Skeletal muscle tissue (tissue), 4 donors: ENCODE measurements around the gene DHRS2. TPM values are rescaled to one million over a fixed set of nuclear protein-coding genes. Genes with fewer than 3 reads are reported as not detected.

Experiments used
- H3K27ac ChIP-seq: one replicate; pipeline ENCODE4 v1.7.0; 2013; ENCODE audit warnings: mild to moderate bottlenecking, low read depth, low read length, inconsistent platforms
- H3K27me3 ChIP-seq, 3 donors: one replicate each; pipeline ENCODE4 v1.7.0; 2013; ENCODE audit warnings: low read length in 3 of 3; ENCODE audit not compliant: control insufficient read depth in 3 of 3, insufficient read depth in 3 of 3
- H3K36me3 ChIP-seq, 3 donors: one replicate each; pipeline ENCODE4 v1.7.0; 2013; ENCODE audit warnings: low read length in 3 of 3; ENCODE audit not compliant: control insufficient read depth in 3 of 3, insufficient read depth in 3 of 3
- H3K4me1 ChIP-seq, 3 donors: one replicate each; pipeline ENCODE4 v1.7.0; 2013; ENCODE audit warnings: low read length in 3 of 3, mild to moderate bottlenecking in 3 of 3; ENCODE audit not compliant: control insufficient read depth in 3 of 3, insufficient read depth in 3 of 3
- H3K4me3 ChIP-seq, 3 donors: one replicate each; pipeline ENCODE4 v1.7.0; 2013; ENCODE audit warnings: low read length in 3 of 3
- H3K9ac ChIP-seq, 3 donors: one replicate each; pipeline ENCODE4 v1.7.0; 2013; ENCODE audit warnings: low read length in 3 of 3, mild to moderate bottlenecking in 3 of 3, moderate library complexity in 2 of 3, low read depth in 1 of 3
- H3K9me3 ChIP-seq, 3 donors: one replicate each; pipeline ENCODE4 v1.7.0; 2013; ENCODE audit warnings: low read length in 3 of 3; ENCODE audit not compliant: control insufficient read depth in 3 of 3
- total RNA-seq: library from RNA; depleted of rRNA; stranded (reverse); fragments of >200 nt; gene quantifications from one replicate; pipeline ENCODE4 v1.2.3, GENCODE V29; 2014
- donor health status: Osteomylitis.

Gene DHRS2
- total RNA-seq, 1 donor from 2014 or later: not detected

DNA sequence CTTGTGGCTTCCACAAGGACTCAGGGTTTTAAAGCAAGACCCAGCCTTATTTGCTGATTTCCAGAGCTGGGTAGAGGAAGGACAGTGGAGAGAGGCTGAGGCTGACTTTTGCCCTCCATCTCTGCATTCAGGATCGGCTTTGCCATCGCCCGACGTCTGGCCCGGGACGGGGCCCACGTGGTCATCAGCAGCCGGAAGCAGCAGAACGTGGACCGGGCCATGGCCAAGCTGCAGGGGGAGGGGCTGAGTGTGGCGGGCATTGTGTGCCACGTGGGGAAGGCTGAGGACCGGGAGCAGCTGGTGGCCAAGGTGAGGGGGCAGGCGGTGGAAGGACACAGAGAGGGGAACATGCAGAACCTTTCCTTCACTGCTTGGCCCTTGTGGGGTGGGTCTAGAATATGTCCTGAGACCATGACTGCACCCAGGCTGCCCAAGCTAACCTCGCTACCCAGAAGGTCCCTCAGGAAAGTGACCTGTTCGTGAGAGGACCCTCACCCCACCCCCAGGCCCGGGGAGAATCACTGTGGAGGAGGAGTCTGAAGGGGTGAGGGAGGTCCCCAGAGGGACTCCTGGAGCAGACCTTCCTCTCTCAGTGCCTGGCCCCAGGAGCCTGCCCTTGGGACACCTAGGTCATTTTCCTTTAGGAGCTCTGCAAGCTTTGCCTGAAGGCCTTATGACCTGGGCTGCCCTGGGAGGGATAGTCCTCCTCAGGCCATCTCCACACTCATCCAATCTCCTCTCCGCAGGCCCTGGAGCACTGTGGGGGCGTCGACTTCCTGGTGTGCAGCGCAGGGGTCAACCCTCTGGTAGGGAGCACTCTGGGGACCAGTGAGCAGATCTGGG lies 3.1 kb downstream of the DHRS2 start:
- Histone ChIP-seq H3K27me3 (peaks cover 0 to 3% (median 0%) of the 10 kb centered on the region in 3 donors), H3K4me3 (no peak overlapping the region), H3K9ac (no peak overlapping the region), H3K4me1 (peaks cover 4 to 10% (median 6%) of the 10 kb centered on the region in 3 donors), H3K9me3 (no peaks in the 10 kb centered on the region), H3K27ac (no peak overlapping the region), H3K36me3 (no peaks in the 10 kb centered on the region)

- Histone ChIP-seq H3K27ac (no peak overlapping the region), H3K9ac (no peak overlapping the region), H3K36me3 (no peaks in the 10 kb centered on the region), H3K4me3 (no peak overlapping the region), H3K27me3 (peaks cover 0 to 6% (median 3%) of the 10 kb centered on the region in 3 donors), H3K4me1 (peaks cover 4 to 10% (median 6%) of the 10 kb centered on the region in 3 donors), H3K9me3 (no peaks in the 10 kb centered on the region)
Observed at GRCh38 chr14:23639891-23640523, 3.8 kb downstream of the DHRS2 start.

DNA sequence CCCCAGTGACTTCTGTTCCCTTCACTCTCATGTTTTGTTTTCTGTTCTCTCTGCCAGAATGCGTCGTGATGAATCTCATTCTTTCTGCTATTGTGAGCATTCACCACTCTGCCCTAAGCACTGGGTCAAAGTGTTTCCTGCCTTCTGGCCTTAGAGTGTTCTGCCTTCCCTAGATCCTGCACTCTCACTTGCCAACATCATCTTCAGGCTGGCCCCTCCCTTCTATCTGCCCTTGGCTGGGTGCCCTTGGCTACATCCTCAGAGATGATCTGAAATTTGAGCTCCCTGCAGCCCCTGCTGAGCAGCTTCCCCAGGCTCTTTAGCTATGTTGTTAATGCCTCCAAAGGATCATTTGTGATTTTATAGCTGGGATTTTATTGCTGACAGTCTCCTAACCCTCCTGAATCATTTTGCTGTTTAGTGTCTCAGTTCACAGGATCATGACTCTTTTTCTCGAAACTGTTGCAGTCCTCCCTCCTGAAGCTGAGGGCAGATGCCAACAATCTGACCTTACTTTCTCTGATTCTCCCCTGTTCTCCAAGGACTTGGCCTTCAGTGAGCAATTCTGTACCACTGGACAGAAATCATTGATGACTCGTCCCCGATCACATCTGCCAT lies 4.5 kb downstream of the DHRS2 start:
- H3K36me3 ChIP-seq: no peaks in the 10 kb centered on the region
- no peak overlapping the region for H3K9ac ChIP-seq
- peaks cover 4 to 10% (median 6%) of the 10 kb centered on the region in 3 donors for H3K4me1 ChIP-seq
- peaks cover 0 to 6% (median 3%) of the 10 kb centered on the region in 3 donors for H3K27me3 ChIP-seq
- no peak overlapping the region for H3K27ac ChIP-seq
- no peak overlapping the region for H3K4me3 ChIP-seq
- no peaks in the 10 kb centered on the region for H3K9me3 ChIP-seq

DNA sequence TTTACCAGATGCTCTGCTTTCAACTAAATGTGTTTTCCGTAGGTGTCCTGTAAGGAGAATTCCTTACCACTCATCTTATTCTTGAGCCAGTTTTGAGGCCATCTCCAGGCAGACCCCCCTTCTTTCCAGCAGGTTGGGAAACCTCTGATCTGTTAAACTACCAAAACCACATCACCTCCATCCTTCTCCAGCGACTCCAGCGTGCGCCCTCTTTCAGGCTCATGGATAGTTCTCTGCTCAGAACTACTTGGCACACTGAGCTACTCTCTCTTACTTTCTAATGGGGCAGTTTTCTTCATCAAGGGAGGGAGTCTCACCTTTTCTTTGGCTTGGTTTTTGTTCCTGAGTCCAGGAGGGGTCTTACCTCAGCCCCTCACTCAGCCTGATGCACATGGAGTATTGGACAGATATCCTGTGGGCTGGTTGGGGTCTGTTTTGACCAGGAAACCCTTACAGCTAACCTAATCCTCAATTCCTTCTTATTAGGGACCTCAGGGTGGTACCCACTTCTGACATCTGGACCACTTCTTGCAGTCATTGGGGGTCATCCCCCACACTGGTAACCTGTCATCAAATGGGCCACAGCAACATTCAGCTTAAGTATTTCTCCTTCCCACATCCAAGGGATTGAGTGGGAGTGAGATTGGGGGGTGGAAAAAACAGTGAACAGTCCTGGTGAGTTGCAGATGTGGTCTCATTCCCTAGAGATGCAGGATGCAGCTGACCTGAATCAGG lies 5.2 kb downstream of the DHRS2 start:
- H3K9me3 ChIP-seq: no peaks in the 10 kb centered on the region
- no peak overlapping the region for H3K27ac ChIP-seq

DNA sequence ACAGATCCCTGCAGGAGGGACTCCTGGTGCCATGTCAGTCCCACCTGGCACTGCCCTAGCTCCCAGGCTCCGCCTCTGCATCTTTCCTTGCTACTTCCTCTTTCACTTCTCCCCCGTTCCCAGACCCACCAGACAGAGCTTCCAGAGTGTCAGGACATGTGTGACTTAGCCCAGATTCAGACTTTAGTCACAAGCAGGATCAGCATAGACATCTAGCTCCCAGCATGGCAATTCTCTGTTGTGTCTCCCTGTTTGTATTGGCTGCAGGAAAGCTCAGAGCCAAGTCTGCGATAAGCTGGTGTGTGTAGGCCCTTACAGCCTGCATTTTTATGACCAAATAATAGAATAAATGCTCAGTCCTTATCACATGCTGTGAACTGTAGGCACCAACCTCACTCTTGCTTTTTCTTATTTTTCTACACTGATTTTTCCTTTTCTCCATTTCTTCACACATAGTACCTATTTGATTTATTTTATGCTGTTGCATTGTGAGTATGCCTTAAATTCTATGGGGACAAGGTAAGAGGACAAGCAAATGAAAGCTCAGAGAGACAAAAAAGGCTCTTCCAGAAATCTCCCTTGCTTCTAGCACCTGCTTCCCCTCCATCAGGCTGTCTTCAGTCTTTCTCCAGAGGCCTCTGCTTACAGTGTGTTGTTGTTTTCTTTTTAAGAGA lies 5.9 kb downstream of the DHRS2 start:
- H3K27ac ChIP-seq: no peak overlapping the region
- H3K36me3 ChIP-seq: no peaks in the 10 kb centered on the region
- no peaks in the 10 kb centered on the region for H3K9me3 ChIP-seq
- peaks cover 0 to 10% (median 3%) of the 10 kb centered on the region in 3 donors for H3K27me3 ChIP-seq
- H3K4me1 ChIP-seq: peaks cover 4 to 10% (median 6%) of the 10 kb centered on the region in 3 donors
- H3K9ac ChIP-seq: no peak overlapping the region
- H3K4me3 ChIP-seq: no peak overlapping the region

More for the DNA sequence above, 5.2 kb downstream of the DHRS2 start:
- Histone ChIP-seq H3K27me3 (peaks cover 0 to 10% (median 3%) of the 10 kb centered on the region in 3 donors), H3K4me3 (no peak overlapping the region), H3K36me3 (no peaks in the 10 kb centered on the region), H3K4me1 (peaks cover 4 to 10% (median 6%) of the 10 kb centered on the region in 3 donors), H3K9ac (no peak overlapping the region)

- peaks cover 0 to 12% (median 2%) of the 10 kb centered on the region in 3 donors for H3K27me3 ChIP-seq
- no peaks in the 10 kb centered on the region for H3K9me3 ChIP-seq
- no peak overlapping the region for H3K27ac ChIP-seq
- H3K9ac ChIP-seq: no peak overlapping the region
- H3K4me1 ChIP-seq: peaks cover 4 to 10% (median 6%) of the 10 kb centered on the region in 3 donors
- H3K36me3 ChIP-seq: no peaks in the 10 kb centered on the region
- no peak overlapping the region for H3K4me3 ChIP-seq
Observed at GRCh38 chr14:23643533-23644194, 7.5 kb downstream of the DHRS2 start.

- H3K4me3 ChIP-seq: no peak overlapping the region
Observed at GRCh38 chr14:23644195-23644918, 8.2 kb downstream of the DHRS2 start.

DNA sequence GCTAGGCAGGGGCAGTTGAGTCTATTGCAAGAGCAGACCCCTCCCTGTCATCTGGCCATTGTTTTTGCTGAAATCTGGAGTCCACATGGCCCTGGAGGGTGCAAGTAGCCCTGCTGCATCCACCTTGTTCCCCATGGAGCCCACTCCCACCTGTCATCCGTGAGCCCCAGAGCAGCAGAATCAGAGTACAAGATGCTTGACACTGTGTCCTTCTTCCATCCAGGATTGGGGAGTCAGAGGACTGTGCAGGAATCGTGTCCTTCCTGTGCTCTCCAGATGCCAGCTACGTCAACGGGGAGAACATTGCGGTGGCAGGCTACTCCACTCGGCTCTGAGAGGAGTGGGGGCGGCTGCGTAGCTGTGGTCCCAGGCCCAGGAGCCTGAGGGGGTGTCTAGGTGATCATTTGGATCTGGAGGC lies 8.8 kb downstream of the DHRS2 start:
- H3K9me3 ChIP-seq: no peaks in the 10 kb centered on the region
- no peak overlapping the region for H3K4me3 ChIP-seq
- H3K36me3 ChIP-seq: no peaks in the 10 kb centered on the region

More at GRCh38 chr14:23644195-23644918, 8.2 kb downstream of the DHRS2 start:
- no peak overlapping the region for H3K9ac ChIP-seq
- no peak overlapping the region for H3K27ac ChIP-seq
- H3K9me3 ChIP-seq: no peaks in the 10 kb centered on the region
- H3K4me1 ChIP-seq: peaks cover 4 to 10% (median 6%) of the 10 kb centered on the region in 3 donors
- H3K36me3 ChIP-seq: no peaks in the 10 kb centered on the region
- H3K27me3 ChIP-seq: peaks cover 0 to 12% (median 0%) of the 10 kb centered on the region in 3 donors

More for the DNA sequence above, 8.8 kb downstream of the DHRS2 start:
- H3K27me3 ChIP-seq: peaks cover 0 to 12% (median 0%) of the 10 kb centered on the region in 3 donors
- H3K27ac ChIP-seq: no peak overlapping the region
- peaks cover 4 to 10% (median 6%) of the 10 kb centered on the region in 3 donors for H3K4me1 ChIP-seq
- no peak overlapping the region for H3K9ac ChIP-seq
